ENCODE data around the gene UBE2Z.

GRCh38 chr17:48871035-48871550, 37.1 kb upstream of the UBE2Z start:
- TF ChIP-seq CTCF (IDR thresholded peaks at IDR 0.05) (no peak), POLR2AphosphoS5 (IDR thresholded peaks at IDR 0.05) (no peak), POLR2A (IDR thresholded peaks at IDR 0.05) (no peak)
